Endothelial cell of umbilical vein (primary cell): ENCODE results near the gene TRAK1. TPM values are rescaled to one million over a fixed set of nuclear protein-coding genes. Genes with fewer than 3 reads are reported as not detected.

Source experiments
- BruUV-seq: library from RNA; stranded (reverse); fragments of 400-500 nt; replicated peaks from 2 replicates; lab custom pipeline; 2021; lab: Mats Ljungman, UMichigan
- CTCF ChIA-PET: fragments of 300-600, 350-600 bp; sonication (Branson Sonifier 250); formaldehyde crosslinking; loops from one replicate; lab custom pipeline; 2021; ENCODE audit warnings: antibody characterized with exemption, inconsistent platforms; lab: Charles Lee
- POLR2A ChIA-PET: fragments of 300-600, 350-600 bp; sonication (Branson Sonifier 250); formaldehyde crosslinking; loops from one replicate; lab custom pipeline; 2021; ENCODE audit warnings: antibody characterized with exemption, inconsistent platforms; lab: Charles Lee
- DNase-seq: peaks from one replicate; pipeline ENCODE4 v3.0.0-alpha.2; 2011; ENCODE audit warnings: low read depth, low spot score
- FAIRE-seq: peaks from 2 replicates; lab custom pipeline; 2011; peaks lifted over from hg19 to GRCh38; lab: Jason Lieb, UNC
- H2AFZ ChIP-seq: 2 replicates; pipeline ENCODE4 v1.6.0; 2012; ENCODE audit warnings: low read depth, low read length, control low read depth, inconsistent platforms
- H3K27ac ChIP-seq: 2 replicates; pipeline ENCODE4 v1.5.1; 2011; ENCODE audit warnings: low read depth, mild to moderate bottlenecking, control low read depth, low read length, moderate library complexity; ENCODE audit not compliant: insufficient read depth
- H3K27me3 ChIP-seq, 2 experiments: 2 replicates each; pipeline versions ENCODE4 v1.6.0 to v1.6.1; 2011; ENCODE audit warnings: low read length in 2 of 2, mixed read lengths in 1 of 2; ENCODE audit not compliant: control insufficient read depth in 2 of 2, insufficient read depth in 2 of 2
- H3K36me3 ChIP-seq, 2 experiments: 2 replicates in 1 of 2; 3 replicates in 1 of 2; pipeline ENCODE4 v1.5.1; 2011; ENCODE audit warnings: low read length in 2 of 2, mild to moderate bottlenecking in 1 of 2, moderate library complexity in 1 of 2; ENCODE audit not compliant: control insufficient read depth in 2 of 2, insufficient read depth in 2 of 2; ENCODE audit errors: extremely low read depth in 1 of 2
- H3K4me1 ChIP-seq: 3 replicates; pipeline ENCODE4 v1.5.1; 2011; ENCODE audit warnings: mild to moderate bottlenecking, low read length; ENCODE audit not compliant: control insufficient read depth, insufficient read depth; ENCODE audit errors: extremely low read depth
- H3K4me2 ChIP-seq: 2 replicates; pipeline ENCODE4 v1.6.1; 2011; ENCODE audit warnings: low read length, control low read depth, mixed read lengths; ENCODE audit not compliant: insufficient read depth
- H3K4me3 ChIP-seq, 3 experiments: fragments of 200-600 bp in 1 of 3; sonication (generic), shearing (Covaris generic) in 1 of 3; replicated peaks in 1 of 3; 2 replicates each; pipeline ENCODE4 v1.5.1; 2011 to 2016; ENCODE audit warnings: control low read depth in 3 of 3, low read length in 3 of 3, mild to moderate bottlenecking in 2 of 3, inconsistent platforms in 1 of 3, low read depth in 1 of 3, moderate library complexity in 1 of 3; ENCODE audit not compliant: insufficient read depth in 1 of 3
- H3K79me2 ChIP-seq: 2 replicates; pipeline ENCODE4 v1.6.0; 2012; ENCODE audit warnings: low read length, inconsistent platforms; ENCODE audit not compliant: control insufficient read depth, insufficient read depth
- H3K9ac ChIP-seq: replicated peaks from 2 replicates; pipeline ENCODE3; 2011; ENCODE audit warnings: low read length, control low read depth; ENCODE audit not compliant: insufficient read depth; ENCODE audit errors: extremely low read depth
- H3K9me1 ChIP-seq: replicated peaks from 3 replicates; pipeline ENCODE4 v1.6.0; 2011; ENCODE audit warnings: mild to moderate bottlenecking, low read length; ENCODE audit not compliant: control insufficient read depth, insufficient read depth; ENCODE audit errors: extremely low read depth
- H3K9me3 ChIP-seq: replicated peaks from 2 replicates; pipeline ENCODE4 v1.5.1; 2012; ENCODE audit warnings: low read length, inconsistent platforms; ENCODE audit not compliant: control insufficient read depth, insufficient read depth
- H4K20me1 ChIP-seq: replicated peaks from 2 replicates; pipeline ENCODE3; 2011; ENCODE audit warnings: mild to moderate bottlenecking, low read length; ENCODE audit not compliant: control insufficient read depth, insufficient read depth; ENCODE audit errors: extremely low read depth
- EZH2 ChIP-seq: IDR thresholded peaks from 2 replicates; pipeline ENCODE4 v1.6.1; 2012; ENCODE audit warnings: borderline replicate concordance, low read depth, mild to moderate bottlenecking, moderate library complexity, low read length, inconsistent platforms; ENCODE audit not compliant: severe bottlenecking
- FOS ChIP-seq: IDR thresholded peaks from 2 replicates; pipeline ENCODE4 v1.6.1; 2011; ENCODE audit warnings: mild to moderate bottlenecking, low read length, moderate library complexity, borderline replicate concordance; ENCODE audit not compliant: insufficient read depth
- GATA2 ChIP-seq: IDR thresholded peaks from 2 replicates; pipeline ENCODE4 v1.7.0; 2011; ENCODE audit warnings: low read depth, mild to moderate bottlenecking, moderate library complexity, mixed read lengths, low read length; ENCODE audit not compliant: insufficient read length, insufficient read depth
- JUN ChIP-seq: IDR thresholded peaks from 2 replicates; pipeline ENCODE4 v1.6.1; 2011; ENCODE audit warnings: borderline replicate concordance, low read depth; ENCODE audit not compliant: insufficient read length, insufficient read depth
- MYC ChIP-seq: IDR thresholded peaks from one replicate; pipeline ENCODE4 v1.6.1; 2011; ENCODE audit warnings: mild to moderate bottlenecking, low read depth, low read length
- POLR2A ChIP-seq: IDR thresholded peaks from 2 replicates; pipeline ENCODE4 v1.6.1; 2012; ENCODE audit warnings: low read depth, mild to moderate bottlenecking, control low read depth, low read length
- POLR2AphosphoS5 ChIP-seq: IDR thresholded peaks from 2 replicates; pipeline ENCODE4 v1.6.1; 2012; ENCODE audit warnings: low read depth, mild to moderate bottlenecking, control low read depth, low read length, moderate library complexity; ENCODE audit not compliant: insufficient read depth
- dilution Hi-C: fragments of 300-500 bp; cut with MboI; formaldehyde crosslinking; loops from one replicate; pipeline ENCODE4 v1.15.0; 2019; ENCODE audit warnings: low sequenced_read_pairs; ENCODE audit not compliant: extremely low pct_ligation_motif_present
- intact Hi-C: fragments of 100-400 bp; cut with micrococcal nuclease; formaldehyde crosslinking; loops from one replicate; pipeline ENCODE4 v1.10.0; 2022
- polyA plus RNA-seq, 4 experiments: library from polyadenylated mRNA; depleted of rRNA in 3 of 4; stranded (reverse) in 3 of 4; unstranded in 1 of 4; fragments of >200 nt; gene quantifications; 2 replicates each; pipeline versions ENCODE4 v1.2.1 to v1.2.3, GENCODE V29; 2011 to 2012; ENCODE audit warnings: missing spikeins in 1 of 4
- total RNA-seq: library from RNA; stranded (reverse); gene quantifications from 2 replicates; pipeline ENCODE4 v1.2.3, GENCODE V29; 2021
- TF ChIP-seq, protein P1 (sequence below), 2 donors: IDR thresholded peaks; 1 replicate in 1 of 2; 2 replicates in 1 of 2; pipeline ENCODE4 v1.5.1; 2011; ENCODE audit warnings: low read length in 2 of 2, mild to moderate bottlenecking in 2 of 2, moderate library complexity in 2 of 2, control low read depth in 1 of 2, inconsistent platforms in 1 of 2, low read depth in 1 of 2; ENCODE audit not compliant: insufficient read depth in 1 of 2; ENCODE audit errors: extremely low read depth in 1 of 2
- TF ChIP-seq, protein P2 (sequence below): IDR thresholded peaks from 2 replicates; pipeline ENCODE4 v1.6.1; 2011; ENCODE audit not compliant: insufficient read depth, insufficient read length

Gene TRAK1
- total and polyA plus RNA-seq, 2 donors (not counting 3 experiments of a cell fraction or from before 2014, with no cell fraction given), result 38.5 to 59.6 TPM

DNA sequence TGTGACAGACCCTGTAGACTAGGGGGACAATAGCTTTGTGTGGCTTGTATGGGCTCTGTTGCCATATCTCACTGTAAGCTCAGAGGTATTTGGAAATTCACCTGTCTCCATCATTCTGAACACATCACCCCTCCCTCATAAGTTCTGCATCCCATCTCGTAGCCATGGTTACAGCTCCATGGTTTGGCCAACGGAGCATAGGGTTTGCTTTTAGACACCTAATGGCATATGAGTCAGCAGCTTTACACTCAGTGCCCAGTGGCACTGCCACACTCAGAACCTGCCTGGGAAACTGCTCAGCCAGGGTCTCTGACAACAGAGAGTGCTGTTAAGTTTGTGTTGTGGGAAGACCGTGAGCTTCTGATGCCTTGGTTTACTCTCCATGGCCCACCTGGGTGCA lies 107.6 kb downstream of the TRAK1 start:
- no peak overlapping the region for H2AFZ ChIP-seq
- POLR2A ChIA-PET, result no interaction called here
- no peaks in the 10 kb centered on the region for H3K9me3 ChIP-seq
- intact Hi-C loops (no loop called here), dilution Hi-C loops (no loop called here)
- H4K20me1 ChIP-seq, result no peaks in the 10 kb centered on the region
- no peak for FAIRE-seq
- CTCF ChIA-PET, result interaction anchor here (0.6 to 3.9 kb wide), 8 partner anchors 7 to 268 kb away, joined by 3 to 31 read pairs (median 4); no protein-coding TSS in a partner anchor
- no peaks in the 10 kb centered on the region for H3K4me1 ChIP-seq
- H3K9me1 ChIP-seq, result no peaks in the 10 kb centered on the region
- H3K27ac ChIP-seq, result no peak overlapping the region
- no peak overlapping the region for H3K4me2 ChIP-seq
- no peak overlapping the region for H3K9ac ChIP-seq
- TF ChIP-seq POLR2A (no peak), MYC (no peak), GATA2 (no peak), JUN (no peak), POLR2AphosphoS5 (no peak), FOS (no peak), EZH2 (no peak)
- TF ChIP-seq, protein P1, sequence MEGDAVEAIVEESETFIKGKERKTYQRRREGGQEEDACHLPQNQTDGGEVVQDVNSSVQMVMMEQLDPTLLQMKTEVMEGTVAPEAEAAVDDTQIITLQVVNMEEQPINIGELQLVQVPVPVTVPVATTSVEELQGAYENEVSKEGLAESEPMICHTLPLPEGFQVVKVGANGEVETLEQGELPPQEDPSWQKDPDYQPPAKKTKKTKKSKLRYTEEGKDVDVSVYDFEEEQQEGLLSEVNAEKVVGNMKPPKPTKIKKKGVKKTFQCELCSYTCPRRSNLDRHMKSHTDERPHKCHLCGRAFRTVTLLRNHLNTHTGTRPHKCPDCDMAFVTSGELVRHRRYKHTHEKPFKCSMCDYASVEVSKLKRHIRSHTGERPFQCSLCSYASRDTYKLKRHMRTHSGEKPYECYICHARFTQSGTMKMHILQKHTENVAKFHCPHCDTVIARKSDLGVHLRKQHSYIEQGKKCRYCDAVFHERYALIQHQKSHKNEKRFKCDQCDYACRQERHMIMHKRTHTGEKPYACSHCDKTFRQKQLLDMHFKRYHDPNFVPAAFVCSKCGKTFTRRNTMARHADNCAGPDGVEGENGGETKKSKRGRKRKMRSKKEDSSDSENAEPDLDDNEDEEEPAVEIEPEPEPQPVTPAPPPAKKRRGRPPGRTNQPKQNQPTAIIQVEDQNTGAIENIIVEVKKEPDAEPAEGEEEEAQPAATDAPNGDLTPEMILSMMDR (IDR thresholded peaks at IDR 0.05; ENCODE audit: extremely low read depth in 1 of 2, insufficient read depth in 1 of 2, low read depth in 1 of 2, low read length in 2 of 2), result no peak
- TF ChIP-seq, protein P2, sequence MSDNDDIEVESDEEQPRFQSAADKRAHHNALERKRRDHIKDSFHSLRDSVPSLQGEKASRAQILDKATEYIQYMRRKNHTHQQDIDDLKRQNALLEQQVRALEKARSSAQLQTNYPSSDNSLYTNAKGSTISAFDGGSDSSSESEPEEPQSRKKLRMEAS, result no peak
- DNase-seq, result no peak
- H3K4me3 ChIP-seq, result no peak overlapping the region
- peaks cover 27 to 35% of the 10 kb centered on the region in 2 experiments for H3K36me3 ChIP-seq
- H3K27me3 ChIP-seq, result no peaks in the 10 kb centered on the region
- no peaks in the 10 kb centered on the region for H3K79me2 ChIP-seq
- BruUV-seq, result no TSS peak
